ENCODE results near the gene SYT7.

DNA sequence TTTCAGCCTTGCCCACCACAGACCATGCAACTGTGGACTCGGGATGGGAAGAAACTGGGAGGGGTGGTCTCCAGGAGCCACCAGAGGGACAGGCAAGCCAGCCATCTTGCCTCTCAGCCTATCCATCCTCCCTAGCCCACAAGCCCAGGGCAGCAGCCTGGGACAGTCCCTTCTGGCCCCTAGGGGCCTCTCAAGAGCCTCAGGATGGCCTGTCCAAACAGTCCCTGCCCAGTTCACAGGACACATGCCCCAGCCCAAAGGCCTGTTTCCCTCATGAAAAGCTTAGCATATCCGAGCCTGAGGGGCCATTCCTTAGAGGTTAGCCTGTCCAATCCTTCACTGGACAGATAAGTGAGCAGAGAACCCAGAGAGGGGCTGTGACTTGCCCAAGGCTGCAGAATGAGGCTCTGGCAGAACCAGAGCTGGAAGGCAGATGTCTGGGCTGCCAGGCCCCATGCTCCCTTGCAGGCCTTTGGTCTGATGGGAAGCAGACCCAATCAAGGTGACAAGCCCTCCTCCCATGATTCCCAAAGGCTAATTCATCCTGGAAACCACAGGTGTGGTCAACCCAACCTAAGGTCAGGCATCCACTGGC lies 44.1 kb downstream of the SYT7 start:
- TF ChIP-seq, protein P1, sequence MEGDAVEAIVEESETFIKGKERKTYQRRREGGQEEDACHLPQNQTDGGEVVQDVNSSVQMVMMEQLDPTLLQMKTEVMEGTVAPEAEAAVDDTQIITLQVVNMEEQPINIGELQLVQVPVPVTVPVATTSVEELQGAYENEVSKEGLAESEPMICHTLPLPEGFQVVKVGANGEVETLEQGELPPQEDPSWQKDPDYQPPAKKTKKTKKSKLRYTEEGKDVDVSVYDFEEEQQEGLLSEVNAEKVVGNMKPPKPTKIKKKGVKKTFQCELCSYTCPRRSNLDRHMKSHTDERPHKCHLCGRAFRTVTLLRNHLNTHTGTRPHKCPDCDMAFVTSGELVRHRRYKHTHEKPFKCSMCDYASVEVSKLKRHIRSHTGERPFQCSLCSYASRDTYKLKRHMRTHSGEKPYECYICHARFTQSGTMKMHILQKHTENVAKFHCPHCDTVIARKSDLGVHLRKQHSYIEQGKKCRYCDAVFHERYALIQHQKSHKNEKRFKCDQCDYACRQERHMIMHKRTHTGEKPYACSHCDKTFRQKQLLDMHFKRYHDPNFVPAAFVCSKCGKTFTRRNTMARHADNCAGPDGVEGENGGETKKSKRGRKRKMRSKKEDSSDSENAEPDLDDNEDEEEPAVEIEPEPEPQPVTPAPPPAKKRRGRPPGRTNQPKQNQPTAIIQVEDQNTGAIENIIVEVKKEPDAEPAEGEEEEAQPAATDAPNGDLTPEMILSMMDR (IDR thresholded peaks at IDR 0.05): no peak
- TF ChIP-seq EP300 (IDR thresholded peaks at IDR 0.05) (no peak), POLR2AphosphoS5 (IDR thresholded peaks at IDR 0.05) (no peak)

Data from esophagus muscularis mucosa (tissue), 4 donors.